HG03342 (cell line): ENCODE results near the gene SECTM1.
A peak's percentile ranks its signal among the peaks of the same experiment; 100 is the strongest.

ENCODE experiments used
- ATAC-seq: cut with Tn5 transposase; IDR thresholded peaks from one replicate; pipeline ENCODE4 v1.9.1; 2021; ENCODE audit warnings: mild to moderate bottlenecking, moderate library complexity; ENCODE audit not compliant: unreplicated experiment

The SECTM1 gene

GRCh38 chr17:82301916-82302567 is 31.5 kb downstream of the SECTM1 start:
- ATAC-seq, result no peak

GRCh38 chr17:82301300-82301915 is 32.2 kb downstream of the SECTM1 start:
- ATAC-seq, result no peak

GRCh38 chr17:82300707-82301270 is 32.8 kb downstream of the SECTM1 start:
- no peak for ATAC-seq

GRCh38 chr17:82300228-82300627 is 33.3 kb downstream of the SECTM1 start:
- no peak for ATAC-seq

GRCh38 chr17:82299452-82299851 is 34.1 kb downstream of the SECTM1 start:
- ATAC-seq, result no peak

GRCh38 chr17:82298538-82299421 is 34.8 kb downstream of the SECTM1 start:
- no peak for ATAC-seq

- peak; percentile 54 for ATAC-seq
Observed at GRCh38 chr17:82297714-82298537, 35.6 kb downstream of the SECTM1 start.

GRCh38 chr17:82297280-82297713 is 36.3 kb downstream of the SECTM1 start:
- ATAC-seq, result no peak

GRCh38 chr17:82296511-82297279 is 36.9 kb downstream of the SECTM1 start:
- no peak for ATAC-seq

GRCh38 chr17:82295472-82295814 is 38.1 kb downstream of the SECTM1 start:
- ATAC-seq, result no peak

- ATAC-seq, result no peak
Observed at GRCh38 chr17:82294064-82294773, 39.3 kb downstream of the SECTM1 start.

GRCh38 chr17:82292251-82293154 is 41.1 kb downstream of the SECTM1 start:
- ATAC-seq, result peak; percentile 95

GRCh38 chr17:82291582-82292250 is 41.9 kb downstream of the SECTM1 start:
- ATAC-seq, result no peak

- no peak for ATAC-seq
Observed at GRCh38 chr17:82287868-82288801, 45.4 kb downstream of the SECTM1 start.

GRCh38 chr17:82287013-82287867 is 46.3 kb downstream of the SECTM1 start:
- ATAC-seq, result no peak

GRCh38 chr17:82285141-82285540 is 48.4 kb downstream of the SECTM1 start:
- no peak for ATAC-seq
